ENCODE measurements around the gene SMARCA2.

The SMARCA2 gene

GRCh38 chr9:2227144-2227867 is 212.2 kb downstream of the SMARCA2 start:
- no peak for DNase-seq

- DNase-seq: no peak
Observed at GRCh38 chr9:2228132-2228531, 213.0 kb downstream of the SMARCA2 start.

- DNase-seq: no peak
Observed at GRCh38 chr9:2228641-2229040, 213.5 kb downstream of the SMARCA2 start.

GRCh38 chr9:2229109-2229721 is 214.1 kb downstream of the SMARCA2 start:
- DNase-seq: no peak

GRCh38 chr9:2230362-2230761 is 215.2 kb downstream of the SMARCA2 start:
- no peak for DNase-seq

GRCh38 chr9:2231101-2231500 is 216.0 kb downstream of the SMARCA2 start:
- DNase-seq: no peak

GRCh38 chr9:2231829-2232228 is 216.7 kb downstream of the SMARCA2 start:
- no peak for DNase-seq

GRCh38 chr9:2233274-2233673 is 218.1 kb downstream of the SMARCA2 start:
- DNase-seq: no peak

GRCh38 chr9:2234371-2234893 is 219.3 kb downstream of the SMARCA2 start:
- no peak for DNase-seq

- no peak for DNase-seq
Observed at GRCh38 chr9:2235623-2236022, 220.5 kb downstream of the SMARCA2 start.

GRCh38 chr9:2236850-2237249 is 221.7 kb downstream of the SMARCA2 start:
- DNase-seq: no peak

- no peak for DNase-seq
Observed at GRCh38 chr9:2241461-2241835, 226.3 kb downstream of the SMARCA2 start.

- DNase-seq: peak; percentile 47
Observed at GRCh38 chr9:2241836-2242741, 226.9 kb downstream of the SMARCA2 start.

- DNase-seq: peak; percentile 61
Observed at GRCh38 chr9:2242831-2243330, 227.7 kb downstream of the SMARCA2 start.
